H9 (cell line): Measurements from ENCODE around the gene SLC4A11. TPM values are rescaled to one million over a fixed set of nuclear protein-coding genes. Genes with fewer than 3 reads are reported as not detected.

ENCODE experiments used
- DNase-seq: peaks from one replicate; pipeline ENCODE4 v3.0.0-alpha.2; 2017
- H2AFZ ChIP-seq: one replicate; pipeline ENCODE4 v1.6.1; 2013; ENCODE audit warnings: mild to moderate bottlenecking, low read length, control low read depth, moderate library complexity
- H2AK5ac ChIP-seq: 2 replicates; pipeline ENCODE4 v1.6.1; 2013; ENCODE audit warnings: low read length, control low read depth, mixed read lengths; ENCODE audit not compliant: insufficient read length
- H2BK120ac ChIP-seq: one replicate; pipeline ENCODE4 v1.6.1; 2013; ENCODE audit warnings: low read depth, mild to moderate bottlenecking, low read length, control low read depth, inconsistent platforms; ENCODE audit not compliant: poor library complexity, severe bottlenecking
- H2BK12ac ChIP-seq: 2 replicates; pipeline ENCODE4 v1.6.1; 2013; ENCODE audit warnings: low read length, control low read depth, mixed read lengths, low read depth; ENCODE audit not compliant: insufficient read length
- H2BK15ac ChIP-seq: 2 replicates; pipeline ENCODE4 v1.6.1; 2013; ENCODE audit warnings: low read depth, low read length, control low read depth
- H2BK20ac ChIP-seq: one replicate; pipeline ENCODE4 v1.6.1; 2013; ENCODE audit warnings: low read depth, mild to moderate bottlenecking, low read length, control low read depth, inconsistent platforms; ENCODE audit not compliant: poor library complexity, severe bottlenecking
- H2BK5ac ChIP-seq: 2 replicates; pipeline ENCODE4 v1.6.1; 2013; ENCODE audit warnings: low read length, control low read depth, mixed read lengths; ENCODE audit not compliant: insufficient read length
- H3K14ac ChIP-seq: 2 replicates; pipeline ENCODE4 v1.6.1; 2013; ENCODE audit warnings: low read length, control low read depth; ENCODE audit not compliant: insufficient read depth
- H3K18ac ChIP-seq: 2 replicates; pipeline ENCODE4 v1.6.1; 2013; ENCODE audit warnings: low read depth, mild to moderate bottlenecking, mixed read lengths, low read length, control low read depth; ENCODE audit not compliant: insufficient read length
- H3K23ac ChIP-seq: 2 replicates; pipeline ENCODE4 v1.6.1; 2013; ENCODE audit warnings: low read length, control low read depth, mixed read lengths, low read depth; ENCODE audit not compliant: insufficient read length
- H3K23me2 ChIP-seq: 2 replicates; pipeline ENCODE4 v1.6.1; 2013; ENCODE audit warnings: low read depth, mild to moderate bottlenecking, mixed read lengths, low read length, control low read depth; ENCODE audit not compliant: insufficient read length, poor library complexity, severe bottlenecking
- H3K27ac ChIP-seq: 2 replicates; pipeline ENCODE4 v1.5.1; 2013; ENCODE audit warnings: low read length, control low read depth, mixed read lengths, low read depth; ENCODE audit not compliant: insufficient read length
- H3K27me3 ChIP-seq: 2 replicates; pipeline ENCODE4 v1.6.1; 2013; ENCODE audit warnings: low read length, control low read depth, inconsistent platforms; ENCODE audit not compliant: insufficient read depth
- H3K4ac ChIP-seq: 2 replicates; pipeline ENCODE4 v1.6.1; 2013; ENCODE audit warnings: low read depth, mild to moderate bottlenecking, control low read depth, inconsistent platforms, low read length, moderate library complexity
- H3K4me1 ChIP-seq: 2 replicates; pipeline ENCODE4 v1.6.1; 2013; ENCODE audit warnings: low read length, control low read depth, inconsistent platforms; ENCODE audit not compliant: insufficient read depth
- H3K4me2 ChIP-seq: 2 replicates; pipeline ENCODE4 v1.6.1; 2013; ENCODE audit warnings: low read length, control low read depth, mixed read lengths; ENCODE audit not compliant: insufficient read length, insufficient read depth
- H3K56ac ChIP-seq: 2 replicates; pipeline ENCODE4 v1.6.1; 2013; ENCODE audit warnings: low read depth, mild to moderate bottlenecking, mixed read lengths, low read length, control low read depth; ENCODE audit not compliant: insufficient read length
- H3K79me1 ChIP-seq: 2 replicates; pipeline ENCODE4 v1.6.1; 2013; ENCODE audit warnings: low read depth, mild to moderate bottlenecking, moderate library complexity, low read length, control low read depth, inconsistent platforms; ENCODE audit not compliant: insufficient read depth, poor library complexity, severe bottlenecking
- H3K79me2 ChIP-seq: 2 replicates; pipeline ENCODE4 v1.6.1; 2013; ENCODE audit warnings: low read length, control low read depth, inconsistent platforms; ENCODE audit not compliant: insufficient read depth
- H3K9ac ChIP-seq: 2 replicates; pipeline ENCODE4 v1.6.1; 2013; ENCODE audit warnings: low read length, control low read depth, mixed read lengths; ENCODE audit not compliant: insufficient read length; ENCODE audit errors: extremely low read depth
- H3K9me3 ChIP-seq: one replicate; pipeline ENCODE4 v1.6.1; 2013; ENCODE audit warnings: low read depth, low read length, inconsistent platforms; ENCODE audit not compliant: control insufficient read depth
- H3T11ph ChIP-seq: one replicate; pipeline ENCODE4 v1.6.1; 2013; ENCODE audit warnings: mild to moderate bottlenecking, low read length, control low read depth, inconsistent platforms
- H4K20me1 ChIP-seq: one replicate; pipeline ENCODE4 v1.6.1; 2013; ENCODE audit not compliant: control insufficient read depth, insufficient read length, insufficient read depth
- H4K5ac ChIP-seq: 2 replicates; pipeline ENCODE4 v1.6.1; 2013; ENCODE audit warnings: low read depth, mild to moderate bottlenecking, mixed read lengths, low read length, control low read depth; ENCODE audit not compliant: insufficient read length
- H4K8ac ChIP-seq: replicated peaks from 2 replicates; pipeline ENCODE4 v1.6.1; 2013; ENCODE audit warnings: low read length, control low read depth, mixed read lengths, low read depth; ENCODE audit not compliant: insufficient read length
- H4K91ac ChIP-seq: 2 replicates; pipeline ENCODE4 v1.6.1; 2013; ENCODE audit warnings: low read depth, mild to moderate bottlenecking, moderate library complexity, mixed read lengths, low read length, control low read depth; ENCODE audit not compliant: insufficient read length
- H3K27ac Mint-ChIP-seq, 3 experiments: 2 replicates in 2 of 3; 3 replicates in 1 of 3; pipeline ENCODE4 v1.8.0; 2020 to 2021; ENCODE audit warnings: mixed read lengths in 3 of 3, mild to moderate bottlenecking in 1 of 3, moderate library complexity in 1 of 3
- H3K27me3 Mint-ChIP-seq: 2 replicates; pipeline ENCODE4 v1.8.0; 2021; ENCODE audit warnings: low read depth, mild to moderate bottlenecking, moderate library complexity, mixed read lengths
- H3K36me3 Mint-ChIP-seq, 3 experiments: 2 replicates in 2 of 3; 3 replicates in 1 of 3; pipeline ENCODE4 v1.8.0; 2020 to 2021; ENCODE audit warnings: low read depth in 3 of 3, mixed read lengths in 3 of 3; ENCODE audit not compliant: insufficient read depth in 1 of 3
- H3K4me1 Mint-ChIP-seq, 2 experiments: 2 replicates each; pipeline ENCODE4 v1.8.0; 2020; ENCODE audit warnings: mixed read lengths in 2 of 2
- H3K4me3 Mint-ChIP-seq, 2 experiments: 2 replicates in 1 of 2; 3 replicates in 1 of 2; pipeline ENCODE4 v1.8.0; 2020 to 2021; ENCODE audit warnings: mild to moderate bottlenecking in 2 of 2, mixed read lengths in 2 of 2, moderate library complexity in 1 of 2
- H3K9me3 Mint-ChIP-seq, 2 experiments: 2 replicates in 1 of 2; 3 replicates in 1 of 2; pipeline ENCODE4 v1.8.0; 2020; ENCODE audit warnings: mild to moderate bottlenecking in 2 of 2, mixed read lengths in 2 of 2, moderate library complexity in 1 of 2
- CTCF ChIP-seq: fragments of 200-600 bp; sonication (generic); conservative IDR thresholded peaks from 3 replicates; pipeline ENCODE4 v1.8.0; 2021; ENCODE audit warnings: antibody characterized with exemption, mild to moderate bottlenecking
- WGBS: extraction: QIAGEN DNeasy Blood & Tissue Kit; methylation state at CpG from one replicate; pipeline ENCODE4 v1.1.7; 2013; ENCODE audit warnings: missing lambda C conversion rate, low lambda C conversion rate, mixed read lengths; ENCODE audit not compliant: insufficient read length; ENCODE audit errors: extremely low coverage; 5-methylcytosine and 5-hydroxymethylcytosine counted together
- total RNA-seq: library from RNA; stranded (reverse); gene quantifications from 2 replicates; pipeline ENCODE4 v1.2.1, GENCODE V29; 2021

SLC4A11 gene
- total RNA-seq, 1 experiment from 2014 or later = 29.4 TPM

- Histone ChIP-seq H3K4me1 (no peaks in the 10 kb centered on the region), H3K27ac (no peak overlapping the region), H4K91ac (no peak overlapping the region), H3K9me3 (no peaks in the 10 kb centered on the region), H3K79me1 (no peaks in the 10 kb centered on the region), H2AK5ac (no peak overlapping the region), H3K27me3 (no peaks in the 10 kb centered on the region), H4K20me1 (no peaks in the 10 kb centered on the region), H3K23ac (no peak overlapping the region), H4K8ac (no peak overlapping the region), H2BK5ac (no peak overlapping the region), H3T11ph (no peak overlapping the region), H2BK120ac (no peak overlapping the region), H3K79me2 (no peaks in the 10 kb centered on the region), H3K14ac (no peak overlapping the region), H2BK15ac (no peak overlapping the region), H2BK20ac (no peak overlapping the region), H2BK12ac (no peak overlapping the region), H3K4ac (no peak overlapping the region), H3K9ac (no peak overlapping the region), H3K4me2 (no peak overlapping the region), H3K56ac (no peak overlapping the region), H3K23me2 (no peaks in the 10 kb centered on the region), H4K5ac (no peak overlapping the region), H2AFZ (no peak overlapping the region), H3K18ac (no peak overlapping the region)
- H3K4me1 Mint-ChIP-seq = no peaks in the 10 kb centered on the region
- H3K4me3 Mint-ChIP-seq = no peak overlapping the region
- TF ChIP-seq CTCF = no peak
- H3K36me3 Mint-ChIP-seq = peaks cover 4 to 41% (median 8%) of the 10 kb centered on the region in 3 experiments; a peak in 4 of 7 replicates
- peak; percentile 63 for DNase-seq
- no CpG with 5 or more reads among the region's 42 CpGs for WGBS
- H3K27me3 Mint-ChIP-seq = no peaks in the 10 kb centered on the region
- H3K9me3 Mint-ChIP-seq = no peaks in the 10 kb centered on the region
- H3K27ac Mint-ChIP-seq = no peak overlapping the region
Observed at GRCh38 chr20:3227936-3228749, 10.8 kb downstream of the SLC4A11 start.
